ENCODE measurements around the gene BAX.
A peak's percentile ranks its signal among the peaks of the same experiment; 100 is the strongest.

BAX gene

GRCh38 chr19:48988860-48989259, 34.2 kb downstream of the BAX start:
- no peak for DNase-seq

GRCh38 chr19:48989701-48990291, 35.1 kb downstream of the BAX start:
- DNase-seq = no peak

DNA sequence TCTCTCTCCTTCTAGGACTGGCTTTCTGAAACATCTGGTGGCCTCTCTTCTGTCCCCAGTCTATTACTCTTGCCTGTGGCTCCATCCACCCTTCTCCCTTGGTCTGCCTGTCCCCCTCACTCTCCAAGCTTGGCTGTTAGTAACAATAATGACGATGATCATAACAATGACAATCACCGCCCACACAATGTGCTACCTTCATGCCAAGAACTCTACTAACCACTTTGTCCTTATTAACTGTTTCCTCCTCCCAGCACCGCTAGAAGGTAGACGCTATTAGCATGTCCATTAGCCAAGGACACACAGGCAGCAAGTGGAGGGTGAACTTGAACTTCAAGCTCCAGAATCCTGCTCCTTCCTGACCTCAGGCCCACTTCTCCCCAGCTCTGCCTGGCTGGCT, 35.7 kb downstream of the BAX start:
- no peak for DNase-seq

DNA sequence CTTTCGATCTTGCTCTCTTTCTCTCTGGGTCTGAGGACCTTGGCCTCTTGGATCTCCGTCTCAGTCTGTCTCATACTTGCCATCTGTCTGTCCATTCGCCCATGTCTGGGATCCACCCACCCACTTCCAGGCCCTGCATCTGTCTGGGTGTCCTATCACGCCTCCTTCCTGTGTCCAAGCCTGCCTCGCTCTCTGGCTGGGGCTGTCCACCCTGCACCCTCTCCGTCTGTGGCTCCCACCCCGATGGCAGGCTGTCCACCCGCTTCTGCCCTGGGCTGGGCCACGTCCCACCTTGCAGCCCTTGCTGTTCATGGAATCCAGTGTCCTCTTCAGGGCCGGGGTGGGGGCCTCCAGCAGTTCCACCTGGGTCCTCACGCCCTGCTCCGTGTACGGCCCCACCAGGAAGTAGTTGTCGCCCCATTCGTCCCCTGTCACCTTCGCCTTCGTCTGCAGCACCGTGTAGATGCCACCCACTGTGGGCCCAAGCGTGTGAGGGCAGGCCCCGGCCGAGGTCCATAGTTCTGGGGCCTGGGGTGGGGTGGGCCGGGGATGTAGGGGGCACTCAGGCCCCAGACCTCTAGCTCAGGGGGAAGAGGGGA, 36.4 kb downstream of the BAX start:
- DNase-seq = no peak

DNA sequence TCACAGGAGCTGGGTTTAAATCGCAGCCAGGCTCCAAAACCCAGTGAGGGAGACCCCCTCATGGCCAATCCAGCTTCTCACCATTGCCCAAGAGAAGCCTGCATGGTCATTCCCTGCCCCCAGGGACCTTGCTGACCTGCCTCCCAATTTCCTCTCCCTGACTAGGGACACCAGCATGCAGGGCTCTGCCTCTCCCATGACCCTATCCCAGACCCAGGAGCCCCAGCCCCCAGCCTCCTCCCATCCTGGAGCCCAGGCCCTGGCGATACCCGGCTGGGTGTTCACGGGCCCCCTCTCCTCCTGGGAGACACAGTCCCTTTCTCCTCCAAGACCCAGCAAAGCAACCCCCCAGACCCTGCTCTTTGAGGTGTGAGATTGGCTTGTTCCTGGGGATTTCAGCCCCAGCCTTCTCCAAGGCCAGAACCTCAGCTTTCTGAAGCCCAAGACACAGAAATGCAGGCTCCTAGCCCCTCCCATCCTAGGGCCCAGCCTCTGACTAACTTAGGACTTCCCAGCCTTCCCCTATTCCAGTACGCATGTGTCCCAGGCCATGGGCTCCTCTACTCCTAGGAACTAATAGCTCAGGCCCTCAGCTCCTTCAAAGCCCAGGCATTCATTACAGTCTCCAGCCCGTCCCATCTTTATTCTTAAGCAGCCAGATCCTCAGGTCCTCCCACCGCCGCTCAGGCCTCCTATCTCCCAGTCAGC, 37.4 kb downstream of the BAX start:
- peak; percentile 45 for DNase-seq

- no peak for DNase-seq
Observed at GRCh38 chr19:48992581-48993174, 38.0 kb downstream of the BAX start.

- DNase-seq = peak; percentile 99
Observed at GRCh38 chr19:48993175-48994034, 38.7 kb downstream of the BAX start, which contains the start of the genes GYS1 and RUVBL2. Gene GYS1, minus strand, starts transcription at chr19:48993309. Its CDS starts 197 bp downstream, at chr19:48993112. Gene RUVBL2, plus strand, starts transcription at chr19:48993887. Its CDS starts 25 bp downstream, at chr19:48993912.

- DNase-seq = peak; percentile 24
Observed at GRCh38 chr19:48994035-48994386, 39.3 kb downstream of the BAX start.

- peak; percentile 81 for DNase-seq
Observed at GRCh38 chr19:48997972-48998371, 43.3 kb downstream of the BAX start.

GRCh38 chr19:48999481-49000325, 45.0 kb downstream of the BAX start:
- peak; percentile 73 for DNase-seq

DNA sequence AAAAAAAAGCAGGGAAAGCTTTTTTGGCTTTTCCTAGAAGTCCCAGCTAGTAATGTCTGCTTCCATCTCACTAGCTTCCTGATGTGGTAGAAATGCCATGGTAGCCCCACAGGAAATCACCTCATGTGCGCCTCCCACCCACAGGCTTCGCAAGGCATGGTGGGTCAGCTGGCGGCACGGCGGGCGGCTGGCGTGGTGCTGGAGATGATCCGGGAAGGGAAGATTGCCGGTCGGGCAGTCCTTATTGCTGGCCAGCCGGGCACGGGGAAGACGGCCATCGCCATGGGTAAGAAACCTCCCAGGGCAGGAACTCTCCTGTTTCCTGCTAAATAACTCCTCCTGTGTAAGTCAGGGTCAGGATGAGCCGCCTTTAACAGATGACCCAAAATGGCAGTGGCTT, 49.5 kb downstream of the BAX start:
- no peak for DNase-seq

DNA sequence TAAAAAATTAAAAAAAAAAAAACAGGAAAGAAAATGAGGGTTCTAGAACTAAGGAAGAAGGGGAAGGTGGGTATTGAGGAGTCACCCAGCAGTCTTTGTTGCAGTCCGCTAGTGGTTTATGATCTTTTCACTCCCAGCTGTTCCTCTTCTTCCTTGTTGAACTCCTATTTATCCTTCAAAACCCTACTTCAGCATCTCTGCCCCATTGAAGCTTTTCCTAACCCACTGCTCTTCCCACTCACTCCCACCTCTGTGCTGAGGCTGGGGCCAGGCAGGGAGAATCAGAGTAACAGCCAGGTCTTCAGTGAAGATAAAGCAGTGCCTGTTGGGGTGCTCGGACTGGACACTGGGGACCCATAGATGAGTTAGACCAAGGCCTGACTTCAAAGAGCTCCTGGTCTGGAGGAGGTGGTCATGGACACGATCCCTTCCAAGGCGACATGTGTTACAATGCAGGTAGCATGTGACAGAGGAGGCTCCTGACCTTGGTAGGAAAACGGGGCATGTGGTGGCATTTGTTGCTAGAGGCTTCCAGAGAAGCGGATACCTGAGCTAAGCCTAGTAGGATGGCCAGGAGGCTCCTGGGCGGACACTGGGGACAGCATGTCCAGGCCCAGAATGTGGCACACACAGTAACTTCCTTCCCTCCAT, 50.4 kb downstream of the BAX start:
- DNase-seq = no peak

GRCh38 chr19:49006905-49007304, 52.2 kb downstream of the BAX start:
- DNase-seq = no peak

DNA sequence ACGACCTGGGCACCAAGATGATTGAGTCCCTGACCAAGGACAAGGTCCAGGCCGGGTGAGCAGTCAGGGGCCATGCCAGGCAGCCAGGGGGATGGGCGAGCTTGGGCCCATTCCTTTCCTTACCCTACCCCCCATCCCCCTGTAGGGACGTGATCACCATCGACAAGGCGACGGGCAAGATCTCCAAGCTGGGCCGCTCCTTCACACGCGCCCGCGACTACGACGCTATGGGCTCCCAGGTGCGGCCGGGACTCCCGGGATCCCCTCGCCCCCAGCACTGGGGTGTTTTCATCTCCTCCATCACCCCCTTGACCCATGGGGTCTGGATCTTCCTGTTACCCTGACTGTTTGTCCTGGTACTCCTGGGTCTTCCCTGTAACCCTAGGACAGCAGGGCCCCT, 55.2 kb downstream of the BAX start:
- no peak for DNase-seq

GRCh38 chr19:49010453-49010852, 55.8 kb downstream of the BAX start:
- no peak for DNase-seq

DNA sequence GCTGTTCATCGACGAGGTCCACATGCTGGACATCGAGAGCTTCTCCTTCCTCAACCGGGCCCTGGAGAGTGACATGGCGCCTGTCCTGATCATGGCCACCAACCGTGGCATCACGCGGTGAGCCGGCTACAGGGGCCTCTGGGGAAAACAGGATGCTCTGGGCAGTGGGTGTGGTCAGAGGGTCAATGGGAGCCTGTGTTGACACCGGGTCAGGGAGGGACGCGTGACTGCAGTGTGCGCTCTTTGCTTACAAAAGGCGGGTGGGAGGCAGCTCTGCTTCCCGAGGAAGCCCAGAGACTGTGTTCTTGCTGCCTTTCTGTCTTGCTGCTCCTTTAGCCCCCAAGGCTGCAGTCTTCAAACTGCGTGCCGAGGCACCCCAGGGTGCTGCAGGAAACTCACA, 56.5 kb downstream of the BAX start:
- DNase-seq = no peak

All from hematopoietic multipotent progenitor cell treated with erythropoietin and hydrocortisone succinate and interleukin-3 and kit ligand, for 8 days (in vitro differentiated cells).